GM18508 (cell line): ENCODE measurements around the gene SMAP1.
A peak's percentile ranks its signal among the peaks of the same experiment; 100 is the strongest.
"Not testable (repeated sequence)": the region's sequence is repeated elsewhere in the genome, so short reads cannot be mapped to it uniquely, and the experiment has no call there.

Experiments
- ATAC-seq: cut with Tn5 transposase; IDR thresholded peaks from one replicate; pipeline ENCODE4 v1.9.1; 2021; ENCODE audit warnings: moderate number of reproducible peaks; ENCODE audit not compliant: insufficient read depth, unreplicated experiment

SMAP1 gene

DNA sequence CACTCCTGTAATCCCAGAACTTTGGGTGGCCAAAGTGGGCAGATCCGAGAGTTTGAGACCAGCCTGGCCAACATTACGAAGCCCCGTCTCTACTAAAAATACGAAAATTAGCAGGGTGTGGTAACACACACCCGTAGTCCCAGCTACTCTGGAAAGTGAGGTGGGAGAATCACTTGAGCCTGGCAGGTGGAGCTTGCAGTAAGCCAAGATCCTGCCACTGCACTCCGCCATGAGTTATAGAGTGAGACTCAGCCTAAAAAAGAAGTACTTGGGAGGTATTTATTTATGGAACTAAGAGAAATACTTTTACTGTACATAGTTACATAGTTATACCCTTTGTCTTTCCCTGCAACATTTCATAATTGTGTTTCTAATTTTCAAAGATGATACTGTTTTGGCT lies 67.8 kb downstream of the SMAP1 start:
- ATAC-seq, result no peak

DNA sequence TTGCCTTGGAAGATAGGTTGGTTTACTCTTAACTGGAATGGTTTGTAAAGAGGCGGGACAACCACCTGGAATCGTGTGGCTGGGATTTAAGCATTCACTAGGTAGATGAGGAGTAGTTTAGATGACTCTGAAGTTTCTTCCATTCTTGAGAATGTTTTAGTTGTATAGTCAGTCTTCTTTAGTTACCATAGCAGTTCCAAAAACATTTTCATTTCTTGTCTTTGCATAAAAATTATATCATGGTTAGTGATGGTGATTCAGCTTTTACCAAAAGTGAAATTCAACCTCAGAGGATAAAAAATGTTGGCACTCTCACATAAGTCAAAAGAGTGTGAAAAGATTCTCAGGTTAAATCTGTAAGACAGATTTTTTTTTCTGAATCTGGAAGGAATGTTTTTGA lies 70.3 kb downstream of the SMAP1 start:
- no peak for ATAC-seq

DNA sequence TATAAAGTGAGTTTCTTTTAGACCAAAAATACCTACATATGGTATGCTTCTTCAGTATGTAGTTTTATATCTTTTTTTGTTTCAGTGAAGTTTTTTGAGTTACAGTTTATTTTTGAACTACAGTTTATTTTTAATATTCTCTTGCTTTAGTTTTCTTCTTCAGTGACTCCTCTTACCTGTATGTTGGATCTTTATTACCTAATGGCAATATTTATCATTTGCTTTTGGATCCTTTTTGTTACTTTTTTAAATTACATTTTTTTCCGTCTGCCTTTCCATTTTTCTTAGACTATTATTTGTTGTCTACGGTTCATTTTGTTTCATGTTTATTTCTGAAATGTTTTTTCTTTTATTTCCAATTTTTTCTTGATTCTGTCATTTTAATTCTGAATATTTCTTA lies 71.9 kb downstream of the SMAP1 start:
- ATAC-seq, result no peak

DNA sequence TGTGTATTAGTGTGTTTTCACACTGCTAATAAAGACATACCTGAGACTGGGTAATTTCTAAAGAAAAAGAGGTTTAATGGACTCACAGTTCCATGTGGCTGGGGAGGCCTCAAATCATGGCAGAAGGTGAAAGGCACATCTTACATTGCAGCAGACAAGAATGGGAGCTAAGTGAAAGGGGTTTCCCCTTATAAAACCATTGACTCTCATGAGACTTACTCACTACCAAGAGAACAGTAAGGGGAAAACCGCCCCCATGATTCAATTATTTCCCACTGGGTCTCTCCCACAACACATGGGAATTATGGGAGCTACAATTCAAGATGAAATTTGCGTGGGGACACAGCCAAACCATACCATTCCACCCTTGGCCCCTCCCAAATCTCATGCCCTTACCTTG lies 73.1 kb downstream of the SMAP1 start:
- not testable (repeated sequence) for ATAC-seq

DNA sequence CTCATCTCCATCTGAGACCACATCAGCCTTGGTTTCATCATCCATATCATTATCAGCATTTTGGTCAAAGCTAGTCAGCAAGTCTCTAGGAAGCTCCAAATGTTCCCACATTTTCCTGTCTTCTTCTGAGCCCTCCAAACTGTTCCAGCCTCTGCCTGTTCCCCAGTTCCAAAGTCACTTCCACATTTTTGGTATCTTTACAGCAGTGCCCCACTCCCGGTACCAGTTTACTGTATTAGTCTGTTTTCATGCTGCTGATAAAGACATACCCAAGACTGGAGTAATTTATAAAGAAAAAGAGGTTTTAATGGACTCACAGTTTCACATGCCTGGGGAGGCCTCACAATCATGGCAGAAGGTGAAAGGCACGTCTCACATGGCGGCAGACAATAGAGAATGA lies 74.8 kb downstream of the SMAP1 start:
- ATAC-seq, result not testable (repeated sequence)

DNA sequence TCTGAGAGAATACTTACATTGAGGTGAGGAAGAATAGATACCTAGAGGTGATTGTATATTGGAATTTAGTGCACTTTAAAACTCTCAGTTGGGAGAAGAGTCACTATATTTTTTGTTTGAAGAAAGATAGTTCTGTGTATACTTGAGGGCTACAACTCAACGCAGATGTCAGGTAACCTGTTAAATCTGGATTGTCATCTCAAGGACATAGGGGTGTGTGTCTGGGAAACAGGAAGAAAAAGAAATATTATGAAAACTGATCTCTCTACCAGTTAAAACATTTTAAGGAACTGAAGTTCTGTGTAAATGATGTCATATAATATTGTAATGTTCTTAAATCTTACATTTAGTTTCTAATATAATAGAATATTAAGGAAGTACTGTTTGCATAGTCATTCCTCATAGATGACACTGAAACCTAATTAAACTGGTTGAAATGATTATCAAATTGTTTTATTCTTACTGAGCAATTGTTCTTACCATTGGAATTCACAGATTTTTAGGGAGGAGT lies 86.2 kb downstream of the SMAP1 start:
- no peak for ATAC-seq

DNA sequence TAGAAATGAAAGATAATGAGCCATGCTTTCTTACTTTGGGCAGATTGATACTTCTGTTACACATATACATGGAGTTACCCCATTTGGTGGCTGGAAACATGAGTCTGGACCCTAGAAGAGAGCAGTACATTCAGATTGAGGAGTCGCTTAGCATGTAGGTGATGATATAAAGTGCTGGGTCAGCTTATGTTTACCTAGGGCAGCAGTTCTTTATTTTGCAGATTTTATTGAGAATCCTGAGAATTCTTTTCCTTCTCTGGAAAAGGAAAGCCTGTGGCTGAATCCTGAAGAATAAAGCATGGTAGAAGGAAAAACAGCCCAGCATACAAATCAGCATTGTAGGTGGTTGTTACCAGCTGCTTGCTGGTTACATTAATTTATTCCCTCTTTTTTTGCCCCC lies 91.2 kb downstream of the SMAP1 start:
- no peak for ATAC-seq

DNA sequence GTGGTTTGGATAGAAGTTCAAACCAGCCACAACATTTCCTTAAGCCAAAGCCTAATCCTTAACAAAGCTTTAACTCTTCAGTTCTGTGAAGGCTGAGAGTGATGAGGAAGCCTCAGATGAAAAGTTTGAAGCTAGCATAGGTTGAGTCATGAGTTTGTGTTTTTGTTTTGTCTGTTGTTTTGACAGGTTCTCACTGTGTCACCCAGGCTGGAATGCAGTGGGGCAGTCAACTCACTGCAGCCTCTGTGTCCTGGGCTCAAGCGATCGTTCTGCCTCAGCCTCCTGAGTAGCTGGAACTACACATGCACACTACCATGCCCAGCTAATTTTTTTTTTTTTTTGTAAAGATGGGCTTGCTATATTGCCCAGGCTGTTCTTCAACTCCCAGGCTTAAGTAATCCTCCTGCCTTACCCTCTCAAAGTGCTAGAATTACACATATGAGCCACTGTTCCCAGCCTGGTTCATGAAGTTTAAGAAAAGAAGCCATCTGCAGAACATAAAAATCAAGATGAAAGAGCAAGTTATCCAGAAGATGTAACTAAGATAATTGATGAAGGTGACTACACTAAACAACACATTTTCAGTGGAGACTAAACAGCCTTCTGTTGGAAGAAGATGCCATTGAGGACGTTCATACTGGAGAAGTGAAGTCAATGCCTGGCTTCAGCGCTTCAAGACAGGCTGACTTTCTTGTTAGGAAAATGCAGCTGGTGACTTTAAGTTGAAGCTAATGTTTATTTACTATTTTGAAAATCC lies 96.2 kb downstream of the SMAP1 start:
- no peak for ATAC-seq

DNA sequence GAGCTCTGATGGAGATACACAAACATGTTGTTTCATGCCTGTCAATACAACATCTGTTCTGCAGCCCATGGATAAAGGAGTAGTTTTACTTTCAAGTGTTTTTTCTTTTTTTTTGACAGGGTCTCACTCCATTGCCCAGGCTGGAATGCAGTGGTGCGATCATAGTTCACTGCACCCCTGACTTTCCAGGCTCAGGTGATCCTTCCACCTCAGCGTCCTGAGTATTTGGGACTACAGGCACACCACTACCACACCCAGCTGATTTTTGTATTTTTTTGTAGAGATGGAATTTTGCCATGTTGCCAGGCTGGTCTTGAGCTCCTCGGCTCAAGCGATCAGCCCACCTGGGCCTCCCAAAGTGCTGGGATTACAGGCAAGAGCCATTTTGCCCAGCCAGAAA lies 97.0 kb downstream of the SMAP1 start:
- no peak for ATAC-seq

DNA sequence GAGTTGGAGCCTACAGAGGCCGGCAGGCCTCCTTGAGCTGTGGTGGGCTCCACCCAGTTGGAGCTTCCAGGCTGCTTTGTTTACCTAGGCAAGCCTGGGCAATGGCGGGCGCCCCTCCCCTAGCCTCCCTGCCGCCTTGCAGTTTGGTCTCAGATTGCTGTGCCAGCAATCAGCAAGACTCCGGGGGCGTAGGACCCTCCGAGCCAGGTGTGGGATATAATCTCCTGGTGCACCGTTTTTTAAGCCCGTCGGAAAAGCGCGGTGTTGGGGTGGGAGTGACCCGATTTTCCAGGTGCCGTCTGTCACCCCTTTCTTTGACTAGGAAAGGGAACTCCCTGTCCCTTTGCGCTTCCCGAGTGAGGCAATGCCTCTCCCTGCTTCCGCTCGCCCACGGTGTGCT lies 103.7 kb downstream of the SMAP1 start:
- not testable (repeated sequence) for ATAC-seq

DNA sequence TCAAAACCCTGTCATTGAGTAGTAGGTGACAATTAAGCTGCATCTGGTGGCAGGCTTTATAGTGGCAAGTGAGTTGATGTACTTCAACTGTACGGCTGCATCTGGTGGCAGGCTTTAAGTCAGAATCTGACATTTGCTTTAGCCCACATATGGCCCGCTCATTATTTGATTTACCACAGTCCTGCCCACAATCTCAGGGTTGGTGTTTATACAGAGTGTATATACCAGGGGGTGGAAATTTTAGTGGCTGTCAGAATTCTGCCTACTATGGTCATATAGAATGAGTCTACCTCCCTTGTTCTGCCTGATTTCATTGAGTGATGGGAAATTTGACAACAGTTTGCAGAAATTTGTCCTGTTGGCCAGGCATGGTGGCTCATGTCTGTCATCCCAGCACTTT lies 112.3 kb downstream of the SMAP1 start:
- no peak for ATAC-seq

DNA sequence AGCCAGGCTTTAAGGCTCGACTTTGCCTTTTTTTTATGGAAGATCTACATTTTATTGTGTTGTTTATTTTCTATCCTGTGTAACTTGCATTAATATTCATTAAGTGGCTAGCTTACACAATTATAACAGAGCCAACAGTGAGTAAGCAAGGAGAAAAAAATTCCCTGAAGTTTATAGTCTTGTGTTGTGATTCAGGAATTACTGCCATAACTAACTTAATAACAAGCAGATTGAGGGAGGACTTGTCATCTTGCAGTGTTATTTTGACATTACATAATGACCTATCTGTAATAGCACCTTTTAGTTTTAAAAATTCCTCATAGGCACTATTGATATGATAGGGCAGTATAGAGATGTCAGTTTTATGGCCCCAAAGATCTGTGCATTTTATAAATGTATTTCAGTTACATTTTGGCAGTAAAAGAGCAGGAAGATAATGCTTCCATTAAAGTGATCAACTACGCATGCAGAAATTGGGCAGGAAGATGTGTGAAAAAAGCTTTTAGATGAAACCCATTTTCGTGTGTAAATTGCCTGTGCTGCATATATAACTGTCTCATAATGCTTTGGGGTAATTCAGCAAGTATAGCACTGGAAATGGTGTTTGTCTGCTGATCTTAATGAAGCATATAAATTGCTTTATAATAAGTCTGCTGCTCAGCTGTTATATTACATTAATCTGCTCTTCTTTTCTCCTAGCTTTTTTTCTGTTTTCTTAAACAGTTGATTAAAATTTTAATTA lies 123.0 kb downstream of the SMAP1 start:
- no peak for ATAC-seq

DNA sequence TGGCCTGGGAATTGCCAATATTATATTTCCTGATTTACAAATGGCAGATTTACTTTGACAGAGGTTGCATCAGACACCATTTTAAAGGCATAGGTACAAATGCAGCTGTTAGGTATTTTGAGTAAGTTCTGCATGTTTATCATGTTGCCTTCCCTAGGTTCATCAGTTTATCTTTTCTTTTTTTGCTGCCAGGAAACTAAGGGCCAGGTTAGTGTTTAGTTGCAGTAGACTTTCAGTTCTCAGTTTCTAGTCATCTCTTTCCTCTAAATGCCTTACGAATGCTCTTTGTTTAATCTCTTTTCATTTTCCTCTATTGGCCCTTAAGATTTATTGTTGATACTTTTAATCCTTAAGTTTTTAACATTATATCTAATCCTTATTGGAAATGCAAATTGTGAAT lies 129.9 kb downstream of the SMAP1 start:
- peak; percentile 90 for ATAC-seq

DNA sequence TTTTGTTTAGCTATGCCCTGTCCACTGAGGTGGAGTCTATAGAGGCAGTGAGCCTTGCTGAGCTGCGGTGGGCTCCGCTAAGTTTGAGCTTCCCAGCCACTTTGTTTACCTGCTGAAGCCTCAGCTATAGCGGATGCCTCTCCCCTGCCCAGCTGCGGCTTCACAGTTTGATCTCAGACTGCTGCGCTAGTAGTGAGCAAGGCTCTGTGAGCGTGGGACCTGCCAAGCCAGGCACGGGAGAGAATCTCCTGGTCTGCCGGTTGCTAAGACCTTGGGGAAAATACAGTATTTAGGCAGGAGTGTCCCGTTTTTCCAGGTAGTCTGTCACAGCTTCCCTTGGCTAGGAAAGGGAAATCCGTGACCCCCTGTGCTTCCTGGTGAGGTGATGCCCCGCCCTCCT lies 138.4 kb downstream of the SMAP1 start:
- ATAC-seq, result no peak

DNA sequence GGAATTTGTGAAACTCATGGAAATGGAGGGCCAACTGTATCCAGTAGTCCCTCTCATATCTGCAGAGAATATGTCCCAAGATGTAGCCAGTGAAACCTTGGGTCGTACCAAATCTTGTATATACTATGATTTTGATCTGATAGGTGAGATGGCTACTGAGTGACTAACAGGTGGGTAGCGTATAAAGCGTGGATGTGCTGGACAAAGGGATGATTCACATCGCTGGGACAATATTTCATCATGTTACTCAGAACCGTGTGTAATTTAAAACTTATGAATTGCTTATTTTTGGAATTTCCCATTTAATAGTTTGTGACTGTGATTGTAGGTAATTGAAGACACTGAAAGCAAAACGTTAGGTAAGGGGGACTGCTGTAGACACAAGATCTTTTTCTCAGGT lies 144.1 kb downstream of the SMAP1 start:
- no peak for ATAC-seq

DNA sequence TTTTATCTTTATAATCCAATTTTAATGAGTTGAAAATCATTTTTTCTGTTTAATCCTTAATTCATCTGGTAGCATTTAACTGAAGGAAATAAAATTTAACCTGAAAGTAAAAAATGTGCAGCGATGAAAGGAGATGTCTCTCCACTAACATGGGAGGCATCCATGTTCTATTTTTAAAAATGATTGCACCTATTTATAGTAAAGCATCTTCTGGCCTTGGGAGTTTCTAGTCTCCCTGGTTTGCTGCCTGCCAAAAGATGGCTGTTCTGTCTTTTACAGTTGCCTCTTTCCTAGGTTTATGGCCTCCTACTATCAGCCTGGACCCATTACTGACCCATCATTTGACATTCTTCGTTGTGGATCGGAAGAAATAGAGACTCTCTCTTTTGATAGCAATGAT lies 146.2 kb downstream of the SMAP1 start:
- ATAC-seq, result no peak

DNA sequence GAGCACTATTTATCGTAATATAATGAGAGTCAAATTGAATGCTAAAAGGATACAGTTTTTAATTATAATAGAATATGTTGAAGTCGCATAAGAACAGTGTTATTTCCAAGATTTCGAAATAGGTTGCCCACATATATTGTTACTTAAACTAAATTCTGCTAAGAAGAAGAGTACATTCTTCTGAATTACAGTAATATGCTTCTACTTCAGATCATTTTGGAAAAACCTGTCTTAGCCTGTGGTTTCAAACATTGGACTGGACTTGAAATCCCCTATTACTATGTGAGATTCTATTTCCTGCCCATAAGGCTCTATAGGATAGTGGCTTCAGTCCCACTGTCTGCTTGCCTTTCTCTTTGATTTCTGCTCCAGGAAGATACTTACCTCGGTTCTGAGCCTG lies 152.0 kb downstream of the SMAP1 start:
- ATAC-seq, result no peak

DNA sequence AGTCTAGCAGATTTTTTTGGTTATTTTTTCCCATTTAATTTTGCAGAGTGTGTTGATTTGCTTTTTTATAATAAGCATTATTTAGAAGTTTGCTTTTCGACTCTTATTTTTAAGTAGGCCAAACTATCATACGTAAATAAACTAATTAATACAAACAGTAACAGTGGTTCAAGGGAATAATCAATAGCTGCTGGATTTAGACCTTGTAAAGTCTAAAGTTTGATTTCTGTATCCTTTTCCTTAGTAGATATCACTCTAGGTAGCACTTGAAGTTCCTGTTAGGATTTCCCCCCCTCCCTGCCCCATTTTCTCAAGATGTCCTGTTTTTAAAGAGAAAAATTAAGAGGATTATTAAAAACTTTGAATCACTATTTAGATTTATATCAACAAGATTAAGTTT lies 153.1 kb downstream of the SMAP1 start:
- no peak for ATAC-seq

DNA sequence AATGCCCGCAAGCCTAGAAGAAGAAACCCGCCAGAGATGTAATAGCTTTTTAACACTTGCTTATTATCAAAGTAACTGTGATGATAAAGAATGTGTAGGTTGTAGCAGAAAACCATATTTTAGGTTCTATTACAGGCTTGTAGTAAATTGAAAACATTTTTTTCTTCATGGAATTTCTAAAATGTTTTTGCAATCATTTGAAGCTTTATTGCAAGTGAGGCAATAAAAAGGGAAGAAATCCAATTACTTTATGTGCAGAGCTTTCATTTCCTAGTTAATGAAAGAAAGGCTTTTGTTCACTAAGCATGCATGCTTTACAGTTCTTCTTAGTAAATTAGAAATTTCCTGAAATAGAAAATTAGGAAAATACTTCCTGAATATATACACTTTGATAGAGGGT lies 154.1 kb downstream of the SMAP1 start:
- no peak for ATAC-seq

DNA sequence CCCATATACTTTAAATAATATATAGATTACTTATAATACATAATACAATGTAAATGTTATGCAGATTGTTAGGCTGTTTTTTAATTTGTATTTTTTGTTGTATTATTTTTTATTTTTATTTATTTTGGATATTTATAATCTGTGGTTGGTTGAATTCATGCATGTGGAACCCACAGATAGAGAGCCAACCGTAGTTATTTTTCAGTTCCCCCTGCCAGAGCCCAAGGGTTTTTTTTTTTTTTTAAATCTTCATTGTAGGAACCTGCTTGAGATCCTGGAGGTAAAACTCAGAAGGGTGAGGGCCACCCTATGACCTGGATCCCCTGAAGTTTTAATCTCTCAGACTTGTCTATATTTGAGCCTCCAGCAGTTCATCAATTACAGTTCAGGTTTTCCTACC lies 156.0 kb downstream of the SMAP1 start:
- no peak for ATAC-seq

DNA sequence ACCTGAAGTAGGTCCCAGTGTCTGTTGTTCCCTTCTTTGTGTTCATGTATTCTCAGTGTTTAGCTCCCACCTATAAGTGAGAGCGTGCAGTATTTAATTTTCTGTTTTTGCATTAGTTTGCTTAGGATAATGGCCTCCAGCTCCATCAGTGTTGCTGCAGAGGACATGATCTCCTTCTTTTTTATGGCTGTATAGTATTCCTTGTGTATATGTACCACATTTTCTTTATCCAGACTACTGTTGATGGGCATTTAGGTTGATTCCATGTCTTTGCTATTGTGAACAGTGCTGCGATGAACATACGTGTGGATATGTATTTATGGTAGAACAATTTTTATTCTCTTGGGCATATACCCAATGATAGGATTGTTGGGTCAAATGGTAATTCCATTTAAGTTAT lies 163.7 kb downstream of the SMAP1 start:
- no peak for ATAC-seq

DNA sequence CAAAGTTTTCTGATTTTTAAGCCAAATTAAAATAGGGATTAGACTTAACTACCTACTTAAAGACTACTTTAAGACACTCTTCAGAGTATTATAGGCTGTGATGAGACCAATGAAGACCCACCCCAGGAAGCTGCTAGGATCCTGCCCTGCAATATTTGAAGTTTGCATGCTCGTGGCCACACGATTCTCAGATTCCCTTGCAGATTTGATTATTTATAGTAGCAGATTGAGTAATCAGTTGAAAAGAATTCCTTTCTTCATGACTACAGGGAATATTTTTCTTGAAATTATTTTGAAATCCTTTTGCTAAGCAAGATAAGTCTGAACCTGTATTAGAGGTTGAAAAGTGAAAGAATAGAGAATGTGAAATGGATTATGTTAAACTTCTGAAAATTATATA lies 166.8 kb downstream of the SMAP1 start:
- no peak for ATAC-seq
